B cell (primary cell): ENCODE results near the gene EPHB3.

Experiments used
- EZH2 ChIP-seq: IDR thresholded peaks from 2 replicates; pipeline ENCODE4 v1.6.1; 2012; ENCODE audit warnings: borderline replicate concordance, low read depth, mild to moderate bottlenecking, moderate library complexity, low read length; ENCODE audit not compliant: insufficient read depth, poor library complexity, severe bottlenecking
- TF ChIP-seq, protein P1 (sequence below): fragments of 200-600 bp; IDR thresholded peaks from one replicate; pipeline ENCODE4 v1.8.0; 2022; ENCODE audit warnings: antibody characterized with exemption, mild to moderate bottlenecking

DNA sequence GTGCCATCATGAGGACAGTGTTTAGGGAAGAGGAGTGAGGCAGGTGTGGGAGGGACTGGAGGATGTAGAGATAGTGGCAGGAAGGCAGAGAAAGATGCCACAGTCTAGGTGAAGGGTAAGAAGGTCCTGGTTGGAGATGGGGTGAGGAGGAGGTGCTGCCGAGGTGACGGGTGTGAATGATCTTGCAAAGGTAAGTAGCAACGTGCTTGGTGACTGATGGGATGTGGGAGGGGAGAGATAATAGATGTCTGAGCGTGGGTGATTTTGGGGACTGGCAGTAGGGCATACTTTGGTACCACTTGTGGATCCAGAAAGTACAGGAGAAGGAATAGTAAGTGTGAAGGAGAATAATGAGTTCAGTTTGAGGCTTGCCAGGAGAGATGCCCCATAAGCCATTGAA, 27.2 kb downstream of the EPHB3 start:
- TF ChIP-seq, protein P1, sequence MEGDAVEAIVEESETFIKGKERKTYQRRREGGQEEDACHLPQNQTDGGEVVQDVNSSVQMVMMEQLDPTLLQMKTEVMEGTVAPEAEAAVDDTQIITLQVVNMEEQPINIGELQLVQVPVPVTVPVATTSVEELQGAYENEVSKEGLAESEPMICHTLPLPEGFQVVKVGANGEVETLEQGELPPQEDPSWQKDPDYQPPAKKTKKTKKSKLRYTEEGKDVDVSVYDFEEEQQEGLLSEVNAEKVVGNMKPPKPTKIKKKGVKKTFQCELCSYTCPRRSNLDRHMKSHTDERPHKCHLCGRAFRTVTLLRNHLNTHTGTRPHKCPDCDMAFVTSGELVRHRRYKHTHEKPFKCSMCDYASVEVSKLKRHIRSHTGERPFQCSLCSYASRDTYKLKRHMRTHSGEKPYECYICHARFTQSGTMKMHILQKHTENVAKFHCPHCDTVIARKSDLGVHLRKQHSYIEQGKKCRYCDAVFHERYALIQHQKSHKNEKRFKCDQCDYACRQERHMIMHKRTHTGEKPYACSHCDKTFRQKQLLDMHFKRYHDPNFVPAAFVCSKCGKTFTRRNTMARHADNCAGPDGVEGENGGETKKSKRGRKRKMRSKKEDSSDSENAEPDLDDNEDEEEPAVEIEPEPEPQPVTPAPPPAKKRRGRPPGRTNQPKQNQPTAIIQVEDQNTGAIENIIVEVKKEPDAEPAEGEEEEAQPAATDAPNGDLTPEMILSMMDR, result no peak
- TF ChIP-seq EZH2, result no peak
